Neural progenitor cell (in vitro differentiated cells): ENCODE results near the gene KCTD16. TPM values are rescaled to one million over a fixed set of nuclear protein-coding genes. Genes with fewer than 3 reads are reported as not detected.

Source experiments
- DNase-seq: peaks from one replicate; pipeline ENCODE4 v3.0.0-alpha.2; 2016; ENCODE audit warnings: low spot score
- H2AFZ ChIP-seq: fragments of 200-600 bp; sonication (generic); replicated peaks from 2 replicates; pipeline ENCODE4 v1.6.1; 2016; ENCODE audit warnings: antibody characterized with exemption
- H3F3A ChIP-seq: fragments of 200-600 bp; sonication (generic); 2 replicates; pipeline ENCODE4 v1.6.1; 2016; ENCODE audit warnings: antibody characterized with exemption, low read depth
- H3K27ac ChIP-seq: fragments of 200-600 bp; sonication (generic); 2 replicates; pipeline ENCODE4 v1.5.1; 2016; ENCODE audit warnings: mild to moderate bottlenecking
- H3K27me3 ChIP-seq: fragments of 200-600 bp; sonication (generic); 2 replicates; pipeline ENCODE4 v1.6.1; 2016; ENCODE audit warnings: mild to moderate bottlenecking, moderate library complexity
- H3K36me3 ChIP-seq: fragments of 200-600 bp; sonication (generic); 2 replicates; pipeline ENCODE4 v1.5.1; 2016
- H3K4me1 ChIP-seq: fragments of 200-600 bp; sonication (generic); 2 replicates; pipeline ENCODE4 v1.6.1; 2016; ENCODE audit warnings: mixed run types
- H3K4me2 ChIP-seq: fragments of 200-600 bp; sonication (generic); 2 replicates; pipeline ENCODE4 v1.6.1; 2016
- H3K4me3 ChIP-seq: fragments of 200-600 bp; sonication (generic); 2 replicates; pipeline ENCODE4 v1.5.1; 2016
- H3K79me2 ChIP-seq: fragments of 200-600 bp; sonication (generic); 2 replicates; pipeline ENCODE4 v1.6.1; 2016; ENCODE audit warnings: low read depth
- H3K9ac ChIP-seq: fragments of 200-600 bp; sonication (generic); 2 replicates; pipeline ENCODE4 v1.6.1; 2016
- H3K9me3 ChIP-seq: fragments of 200-600 bp; sonication (generic); 2 replicates; pipeline ENCODE4 v1.5.1; 2016; ENCODE audit warnings: low read depth
- H4K20me1 ChIP-seq: fragments of 200-600 bp; sonication (generic); 2 replicates; pipeline ENCODE4 v1.6.1; 2016; ENCODE audit warnings: low read depth
- H3K27ac Mint-ChIP-seq: 3 replicates; pipeline ENCODE4 v1.8.0; 2021; ENCODE audit warnings: mixed read lengths
- H3K27me3 Mint-ChIP-seq: 2 replicates; pipeline ENCODE4 v1.8.0; 2022; ENCODE audit warnings: low read depth, mild to moderate bottlenecking, inconsistent platforms, moderate library complexity, mixed read lengths; ENCODE audit not compliant: insufficient read depth
- H3K36me3 Mint-ChIP-seq: 3 replicates; pipeline ENCODE4 v1.8.0; 2021; ENCODE audit warnings: mixed read lengths
- H3K4me1 Mint-ChIP-seq: 3 replicates; pipeline ENCODE4 v1.8.0; 2021; ENCODE audit warnings: mixed read lengths
- H3K4me3 Mint-ChIP-seq: 3 replicates; pipeline ENCODE4 v1.8.0; 2021; ENCODE audit warnings: mild to moderate bottlenecking, moderate library complexity, mixed read lengths
- H3K9me3 Mint-ChIP-seq: 3 replicates; pipeline ENCODE4 v1.8.0; 2020; ENCODE audit warnings: mixed read lengths
- CTCF ChIP-seq: fragments of 200-600 bp; sonication (generic); IDR thresholded peaks from 2 replicates; pipeline ENCODE4 v1.5.1; 2017; ENCODE audit warnings: antibody characterized with exemption, mild to moderate bottlenecking
- EZH2 ChIP-seq: fragments of 200-600 bp; sonication (generic); IDR thresholded peaks from 2 replicates; pipeline ENCODE4 v1.6.1; 2017; ENCODE audit warnings: antibody characterized with exemption, mild to moderate bottlenecking, moderate library complexity
- EZH2phosphoT487 ChIP-seq: fragments of 200-600 bp; sonication (generic); IDR thresholded peaks from 2 replicates; pipeline ENCODE4 v1.6.1; 2017; ENCODE audit warnings: antibody characterized with exemption
- total RNA-seq: library from RNA; depleted of rRNA; stranded (reverse); fragments of >200 nt; gene quantifications from 2 replicates; pipeline ENCODE4 v1.2.3, GENCODE V29; 2015; ENCODE audit warnings: low replicate concordance

KCTD16 gene
- total RNA-seq, 1 donor from 2014 or later = 1.6 TPM

GRCh38 chr5:144192661-144193060 is 22.0 kb downstream of the KCTD16 start:
- H3K4me1 ChIP-seq = no peaks in the 10 kb centered on the region
- H3K4me3 ChIP-seq = no peak overlapping the region
- H3K4me3 Mint-ChIP-seq = no peak overlapping the region
- no peaks in the 10 kb centered on the region for H3K9me3 Mint-ChIP-seq
- no peaks in the 10 kb centered on the region for H3K9me3 ChIP-seq
- no peak overlapping the region for H3K4me2 ChIP-seq
- no peaks in the 10 kb centered on the region for H3K27me3 ChIP-seq
- H3K36me3 Mint-ChIP-seq = no peaks in the 10 kb centered on the region
- no peak overlapping the region for H3K27ac Mint-ChIP-seq
- no peak overlapping the region for H3K27ac ChIP-seq
- no peaks in the 10 kb centered on the region for H3K27me3 Mint-ChIP-seq
- H2AFZ ChIP-seq = no peak overlapping the region
- no peak overlapping the region for H3K9ac ChIP-seq
- H4K20me1 ChIP-seq = no peaks in the 10 kb centered on the region
- no peaks in the 10 kb centered on the region for H3K4me1 Mint-ChIP-seq
- H3F3A ChIP-seq = no peaks in the 10 kb centered on the region
- H3K79me2 ChIP-seq = no peaks in the 10 kb centered on the region
- TF ChIP-seq EZH2 (no peak), EZH2phosphoT487 (no peak), CTCF (no peak)
- no peaks in the 10 kb centered on the region for H3K36me3 ChIP-seq
- no peak for DNase-seq

- Histone ChIP-seq H3F3A (no peaks in the 10 kb centered on the region), H3K27me3 (no peaks in the 10 kb centered on the region), H3K36me3 (no peaks in the 10 kb centered on the region), H3K27ac (no peak overlapping the region), H2AFZ (no peak overlapping the region), H4K20me1 (no peaks in the 10 kb centered on the region), H3K4me3 (no peak overlapping the region), H3K4me2 (no peak overlapping the region), H3K9ac (no peak overlapping the region), H3K9me3 (no peaks in the 10 kb centered on the region), H3K79me2 (no peaks in the 10 kb centered on the region), H3K4me1 (peaks cover 4% of the 10 kb centered on the region)
- Mint-ChIP-seq H3K9me3 (no peaks in the 10 kb centered on the region), H3K27ac (no peak overlapping the region), H3K36me3 (no peaks in the 10 kb centered on the region), H3K4me1 (no peaks in the 10 kb centered on the region), H3K27me3 (no peaks in the 10 kb centered on the region), H3K4me3 (no peak overlapping the region)
- no peak for DNase-seq
- TF ChIP-seq EZH2 (no peak), EZH2phosphoT487 (no peak), CTCF (no peak)
Observed at GRCh38 chr5:144194144-144194543, 23.5 kb downstream of the KCTD16 start.

DNA sequence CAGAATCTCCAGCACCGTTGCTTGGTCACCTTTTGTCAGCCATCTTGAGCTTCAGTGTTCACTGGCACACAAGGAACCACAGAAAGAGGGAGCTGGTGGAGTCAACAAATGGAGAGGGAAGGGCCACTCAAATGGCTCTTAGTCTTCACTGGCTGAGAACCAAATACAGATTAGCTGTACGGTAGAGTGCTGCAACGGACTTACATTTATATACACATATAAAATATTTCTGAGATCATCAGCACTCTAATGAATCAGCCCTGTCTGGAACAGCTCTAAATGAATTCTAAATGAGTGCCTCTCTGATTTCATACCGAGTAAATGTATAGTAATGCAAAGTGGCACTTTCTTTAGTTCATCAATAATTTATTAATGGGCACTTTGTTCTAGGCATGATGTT is 24.8 kb downstream of the KCTD16 start:
- Histone ChIP-seq H3K4me1 (peaks cover 4% of the 10 kb centered on the region), H3K36me3 (no peaks in the 10 kb centered on the region), H3K27ac (no peak overlapping the region), H2AFZ (peak overlapping the region; percentile 21), H4K20me1 (no peaks in the 10 kb centered on the region), H3K9ac (no peak overlapping the region), H3K4me3 (no peak overlapping the region), H3K9me3 (no peaks in the 10 kb centered on the region), H3K27me3 (no peaks in the 10 kb centered on the region), H3F3A (no peaks in the 10 kb centered on the region), H3K79me2 (no peaks in the 10 kb centered on the region), H3K4me2 (no peak overlapping the region)
- H3K27me3 Mint-ChIP-seq = no peaks in the 10 kb centered on the region
- no peaks in the 10 kb centered on the region for H3K4me1 Mint-ChIP-seq
- H3K4me3 Mint-ChIP-seq = no peak overlapping the region
- H3K36me3 Mint-ChIP-seq = no peaks in the 10 kb centered on the region
- no peak for DNase-seq
- H3K27ac Mint-ChIP-seq = no peak overlapping the region
- TF ChIP-seq CTCF = no peak
- TF ChIP-seq EZH2 = no peak
- no peak for TF ChIP-seq EZH2phosphoT487
- no peaks in the 10 kb centered on the region for H3K9me3 Mint-ChIP-seq

- no peak for DNase-seq
- Histone ChIP-seq H3K79me2 (no peaks in the 10 kb centered on the region), H3F3A (no peaks in the 10 kb centered on the region), H3K4me2 (no peak overlapping the region), H3K9me3 (no peaks in the 10 kb centered on the region), H4K20me1 (no peaks in the 10 kb centered on the region), H3K9ac (no peak overlapping the region), H3K36me3 (no peaks in the 10 kb centered on the region), H2AFZ (no peak overlapping the region), H3K27me3 (no peaks in the 10 kb centered on the region), H3K4me3 (no peak overlapping the region), H3K4me1 (peaks cover 4% of the 10 kb centered on the region), H3K27ac (no peak overlapping the region)
- Mint-ChIP-seq H3K36me3 (no peaks in the 10 kb centered on the region), H3K4me1 (no peaks in the 10 kb centered on the region), H3K27ac (no peak overlapping the region), H3K4me3 (no peak overlapping the region), H3K27me3 (no peaks in the 10 kb centered on the region), H3K9me3 (no peaks in the 10 kb centered on the region)
- TF ChIP-seq EZH2 (no peak), EZH2phosphoT487 (no peak), CTCF (no peak)
Observed at GRCh38 chr5:144196612-144197011, 25.9 kb downstream of the KCTD16 start.
